ENCODE results near the gene SOCS4.
A peak's percentile ranks its signal among the peaks of the same experiment; 100 is the strongest.

Gene SOCS4

GRCh38 chr14:55026441-55026792 lies 619 bp upstream of the SOCS4 start:
- TF ChIP-seq CTCF (IDR thresholded peaks at IDR 0.05; ENCODE audit: insufficient read depth, low read length, poor library complexity, severe bottlenecking) (no peak), EZH2phosphoT487 (conservative IDR thresholded peaks at IDR 0.05; ENCODE audit: low read length) (no peak)
- H3F3A ChIP-seq (ENCODE audit: insufficient read depth) = no peaks in the 10 kb centered on the region
- peak overlapping the region; percentile 92 for H3K9ac ChIP-seq (ENCODE audit: low read length)
- H3K4me2 ChIP-seq (ENCODE audit: low read depth, low read length, poor library complexity, severe bottlenecking) = peak overlapping the region; percentile 91
- H3K9me2 ChIP-seq (replicated peaks; ENCODE audit: insufficient read depth, low read length) = no peaks in the 10 kb centered on the region
- no peaks in the 10 kb centered on the region for H3K9me3 ChIP-seq (ENCODE audit: insufficient read depth, low read length)
- H3K79me2 ChIP-seq (ENCODE audit: insufficient read depth, low read length) = peaks cover 88% of the 10 kb centered on the region
- peak overlapping the region; percentile 75 for H2AFZ ChIP-seq (ENCODE audit: low read depth, low read length, severe bottlenecking)
- H3K27me3 ChIP-seq (ENCODE audit: low read length) = no peaks in the 10 kb centered on the region
- peaks cover 21% of the 10 kb centered on the region; the same call in 1 of the 2 replicates for H4K20me1 ChIP-seq (ENCODE audit: low read depth, low read length)
- peaks cover 3% of the 10 kb centered on the region; the same call in 1 of the 2 replicates for H3K36me3 ChIP-seq (ENCODE audit: low read length)
- peak overlapping the region; percentile 97 for H3K4me3 ChIP-seq (ENCODE audit: insufficient read depth, low read length, poor library complexity, severe bottlenecking)
- H3K27ac ChIP-seq (ENCODE audit: low read depth, low read length) = peak overlapping the region; percentile 68

- Histone ChIP-seq H3K27ac (ENCODE audit: low read depth, low read length) (peak overlapping the region; percentile 80), H3F3A (ENCODE audit: insufficient read depth) (no peaks in the 10 kb centered on the region), H3K4me2 (ENCODE audit: low read depth, low read length, poor library complexity, severe bottlenecking) (peak overlapping the region; percentile 91), H3K36me3 (ENCODE audit: low read length) (peaks cover 5% of the 10 kb centered on the region; the same call in 1 of the 2 replicates), H3K9ac (ENCODE audit: low read length) (peak overlapping the region; percentile 92), H3K9me3 (ENCODE audit: insufficient read depth, low read length) (no peaks in the 10 kb centered on the region), H3K27me3 (ENCODE audit: low read length) (no peaks in the 10 kb centered on the region), H3K4me3 (ENCODE audit: insufficient read depth, low read length, poor library complexity, severe bottlenecking) (peak overlapping the region; percentile 97), H3K9me2 (replicated peaks; ENCODE audit: insufficient read depth, low read length) (no peaks in the 10 kb centered on the region), H4K20me1 (ENCODE audit: low read depth, low read length) (peaks cover 21% of the 10 kb centered on the region; the same call in 1 of the 2 replicates), H3K79me2 (ENCODE audit: insufficient read depth, low read length) (peaks cover 91% of the 10 kb centered on the region), H2AFZ (ENCODE audit: low read depth, low read length, severe bottlenecking) (no peak overlapping the region)
- no peak for TF ChIP-seq EZH2phosphoT487 (conservative IDR thresholded peaks at IDR 0.05; ENCODE audit: low read length)
- TF ChIP-seq CTCF (IDR thresholded peaks at IDR 0.05; ENCODE audit: insufficient read depth, low read length, poor library complexity, severe bottlenecking) = no peak
Observed at GRCh38 chr14:55028066-55028465, 1.0 kb downstream of the SOCS4 start.

- Histone ChIP-seq H3K27ac (ENCODE audit: low read depth, low read length) (no peak overlapping the region), H3K79me2 (ENCODE audit: insufficient read depth, low read length) (peaks cover 91% of the 10 kb centered on the region), H3K36me3 (ENCODE audit: low read length) (peaks cover 9% of the 10 kb centered on the region; the same call in 1 of the 2 replicates), H2AFZ (ENCODE audit: low read depth, low read length, severe bottlenecking) (no peak overlapping the region), H4K20me1 (ENCODE audit: low read depth, low read length) (peaks cover 21% of the 10 kb centered on the region; the same call in 1 of the 2 replicates), H3K27me3 (ENCODE audit: low read length) (no peaks in the 10 kb centered on the region), H3K4me3 (ENCODE audit: insufficient read depth, low read length, poor library complexity, severe bottlenecking) (peak overlapping the region; percentile 97), H3K4me2 (ENCODE audit: low read depth, low read length, poor library complexity, severe bottlenecking) (peak overlapping the region; percentile 91), H3K9me2 (replicated peaks; ENCODE audit: insufficient read depth, low read length) (no peaks in the 10 kb centered on the region), H3K9ac (ENCODE audit: low read length) (peak overlapping the region; percentile 92), H3F3A (ENCODE audit: insufficient read depth) (no peaks in the 10 kb centered on the region), H3K9me3 (ENCODE audit: insufficient read depth, low read length) (no peaks in the 10 kb centered on the region)
- TF ChIP-seq CTCF (IDR thresholded peaks at IDR 0.05; ENCODE audit: insufficient read depth, low read length, poor library complexity, severe bottlenecking) (no peak), EZH2phosphoT487 (conservative IDR thresholded peaks at IDR 0.05; ENCODE audit: low read length) (no peak)
Observed at GRCh38 chr14:55028476-55028875, 1.4 kb downstream of the SOCS4 start.

Data from SU-DHL-6 (cell line).